ENCODE measurements around the gene HOXA4.

HOXA4 gene

GRCh38 chr7:27130540-27131389 is at the start of gene HOXA4:
TSS of gene HOXA4 (minus strand) at chr7:27130757. CDS start at chr7:27130733, 24 bp downstream.
- DNase-seq: peak; percentile 92

- peak; percentile 49 for DNase-seq
Measured at GRCh38 chr7:27179503-27180430, 49.2 kb upstream of the HOXA4 start.

- no peak for DNase-seq
Measured at GRCh38 chr7:27179030-27179429, 48.5 kb upstream of the HOXA4 start.

GRCh38 chr7:27178366-27178765 is 47.8 kb upstream of the HOXA4 start:
- no peak for DNase-seq

- no peak for DNase-seq
Measured at GRCh38 chr7:27177795-27178320, 47.3 kb upstream of the HOXA4 start.

- DNase-seq: no peak
Measured at GRCh38 chr7:27176962-27177794, 46.6 kb upstream of the HOXA4 start.

- DNase-seq: no peak
Measured at GRCh38 chr7:27176524-27176845, 45.9 kb upstream of the HOXA4 start.

- DNase-seq: no peak
Measured at GRCh38 chr7:27175626-27176523, 45.3 kb upstream of the HOXA4 start.

GRCh38 chr7:27174874-27175625 is 44.5 kb upstream of the HOXA4 start:
- peak; percentile 75 for DNase-seq

GRCh38 chr7:27173956-27174873 is 43.7 kb upstream of the HOXA4 start, which contains the start of gene HOXA10:
TSS of gene HOXA10 (minus strand) at chr7:27174320. CDS start at chr7:27174306, 14 bp downstream.
- no peak for DNase-seq

- peak; percentile 44 for DNase-seq
Measured at GRCh38 chr7:27173511-27173955, 43.0 kb upstream of the HOXA4 start.

GRCh38 chr7:27172823-27173510 is 42.4 kb upstream of the HOXA4 start:
- DNase-seq: peak; percentile 41

GRCh38 chr7:27172315-27172774 is 41.8 kb upstream of the HOXA4 start:
- DNase-seq: no peak

GRCh38 chr7:27171637-27172314 is 41.2 kb upstream of the HOXA4 start:
- peak; percentile 56 for DNase-seq

GRCh38 chr7:27171325-27171636 is 40.7 kb upstream of the HOXA4 start:
- no peak for DNase-seq

GRCh38 chr7:27170426-27171324 is 40.1 kb upstream of the HOXA4 start:
- DNase-seq: no peak

All from NCI-H510A (cell line).